ENCODE measurements around the gene CAMKK2. TPM values are rescaled to one million over a fixed set of nuclear protein-coding genes. Genes with fewer than 3 reads are reported as not detected.
A peak's percentile ranks its signal among the peaks of the same experiment; 100 is the strongest.
"Not testable (repeated sequence)": the region's sequence is repeated elsewhere in the genome, so short reads cannot be mapped to it uniquely, and the experiment has no call there.

CAMKK2 gene
- total RNA-seq, 1 donor = 22.8 TPM

- H2AFZ ChIP-seq (ENCODE audit: low read length) = no peak overlapping the region
- H3K79me2 ChIP-seq (ENCODE audit: insufficient read depth, low read length) = no peaks in the 10 kb centered on the region
- H3K27me3 ChIP-seq (ENCODE audit: insufficient read depth, low read length) = no peaks in the 10 kb centered on the region
- H3K9me3 ChIP-seq (ENCODE audit: low read depth, low read length) = no peaks in the 10 kb centered on the region
- no peak for TF ChIP-seq CTCF (IDR thresholded peaks at IDR 0.05; ENCODE audit: extremely low read depth, low read depth, low read length)
- H3K4me3 ChIP-seq (ENCODE audit: insufficient read depth, low read length) = no peak overlapping the region
- H3K4me1 ChIP-seq (ENCODE audit: insufficient read depth, low read length) = no peaks in the 10 kb centered on the region
- H4K20me1 ChIP-seq (ENCODE audit: insufficient read depth, low read length) = no peaks in the 10 kb centered on the region
- no peak overlapping the region for H3K4me2 ChIP-seq (ENCODE audit: insufficient read depth, low read length)
- DNase-seq (ENCODE audit: insufficient read length, low spot score, missing footprints) = no peak
- peaks cover 59% of the 10 kb centered on the region for H3K36me3 ChIP-seq (ENCODE audit: insufficient read depth, low read length)
- no peak overlapping the region for H3K27ac ChIP-seq (ENCODE audit: low read depth, low read length)
These were observed 27.4 kb upstream of the CAMKK2 start for GRCh38 chr12:121323908-121324307.

GRCh38 chr12:121318121-121318520 is 21.6 kb upstream of the CAMKK2 start:
- no peak overlapping the region for H2AFZ ChIP-seq (ENCODE audit: low read length)
- no peaks in the 10 kb centered on the region for H3K27me3 ChIP-seq (ENCODE audit: insufficient read depth, low read length)
- peak; percentile 5 for DNase-seq (ENCODE audit: insufficient read length, low spot score, missing footprints)
- no peaks in the 10 kb centered on the region for H4K20me1 ChIP-seq (ENCODE audit: insufficient read depth, low read length)
- H3K9me3 ChIP-seq (ENCODE audit: low read depth, low read length) = no peaks in the 10 kb centered on the region
- no peaks in the 10 kb centered on the region for H3K4me1 ChIP-seq (ENCODE audit: insufficient read depth, low read length)
- H3K4me3 ChIP-seq (ENCODE audit: insufficient read depth, low read length) = no peak overlapping the region
- TF ChIP-seq CTCF (IDR thresholded peaks at IDR 0.05; ENCODE audit: extremely low read depth, low read depth, low read length) = no peak
- no peak overlapping the region for H3K4me2 ChIP-seq (ENCODE audit: insufficient read depth, low read length)
- peaks cover 14% of the 10 kb centered on the region for H3K79me2 ChIP-seq (ENCODE audit: insufficient read depth, low read length)
- H3K36me3 ChIP-seq (ENCODE audit: insufficient read depth, low read length) = peaks cover 33% of the 10 kb centered on the region
- no peak overlapping the region for H3K27ac ChIP-seq (ENCODE audit: low read depth, low read length)

GRCh38 chr12:121314431-121314830 is 17.9 kb upstream of the CAMKK2 start:
- Histone ChIP-seq H3K27me3 (ENCODE audit: insufficient read depth, low read length) (no peaks in the 10 kb centered on the region), H3K4me1 (ENCODE audit: insufficient read depth, low read length) (no peaks in the 10 kb centered on the region), H3K9me3 (ENCODE audit: low read depth, low read length) (no peaks in the 10 kb centered on the region), H3K4me2 (ENCODE audit: insufficient read depth, low read length) (no peak overlapping the region), H4K20me1 (ENCODE audit: insufficient read depth, low read length) (no peaks in the 10 kb centered on the region), H3K79me2 (ENCODE audit: insufficient read depth, low read length) (peaks cover 14% of the 10 kb centered on the region), H3K36me3 (ENCODE audit: insufficient read depth, low read length) (peaks cover 35% of the 10 kb centered on the region), H2AFZ (ENCODE audit: low read length) (no peak overlapping the region), H3K27ac (ENCODE audit: low read depth, low read length) (no peak overlapping the region), H3K4me3 (ENCODE audit: insufficient read depth, low read length) (no peak overlapping the region)
- no peak for TF ChIP-seq CTCF (IDR thresholded peaks at IDR 0.05; ENCODE audit: extremely low read depth, low read depth, low read length)
- no peak for DNase-seq (ENCODE audit: insufficient read length, low spot score, missing footprints)

- H3K36me3 ChIP-seq (ENCODE audit: insufficient read depth, low read length) = peaks cover 26% of the 10 kb centered on the region
- H3K27me3 ChIP-seq (ENCODE audit: insufficient read depth, low read length); H3K9me3 ChIP-seq (ENCODE audit: low read depth, low read length); DNase-seq (ENCODE audit: insufficient read length, low spot score, missing footprints); H2AFZ ChIP-seq (ENCODE audit: low read length); H3K27ac ChIP-seq (ENCODE audit: low read depth, low read length); H3K4me2 ChIP-seq (ENCODE audit: insufficient read depth, low read length); H3K4me3 ChIP-seq (ENCODE audit: insufficient read depth, low read length); H3K4me1 ChIP-seq (ENCODE audit: insufficient read depth, low read length); H4K20me1 ChIP-seq (ENCODE audit: insufficient read depth, low read length): not testable (repeated sequence)
- peaks cover 11% of the 10 kb centered on the region for H3K79me2 ChIP-seq (ENCODE audit: insufficient read depth, low read length)
These were observed 13.7 kb upstream of the CAMKK2 start for GRCh38 chr12:121310231-121310630.

GRCh38 chr12:121307397-121307796 is 10.9 kb upstream of the CAMKK2 start:
- H3K27ac ChIP-seq (ENCODE audit: low read depth, low read length); H3K4me2 ChIP-seq (ENCODE audit: insufficient read depth, low read length); H3K27me3 ChIP-seq (ENCODE audit: insufficient read depth, low read length); H3K4me3 ChIP-seq (ENCODE audit: insufficient read depth, low read length); H3K9me3 ChIP-seq (ENCODE audit: low read depth, low read length); DNase-seq (ENCODE audit: insufficient read length, low spot score, missing footprints); H4K20me1 ChIP-seq (ENCODE audit: insufficient read depth, low read length); H3K4me1 ChIP-seq (ENCODE audit: insufficient read depth, low read length); H2AFZ ChIP-seq (ENCODE audit: low read length); H3K79me2 ChIP-seq (ENCODE audit: insufficient read depth, low read length): not testable (repeated sequence)
- H3K36me3 ChIP-seq (ENCODE audit: insufficient read depth, low read length) = peaks cover 21% of the 10 kb centered on the region
